PC-3 (cell line): ENCODE measurements around the gene ACO1. TPM values are rescaled to one million over a fixed set of nuclear protein-coding genes. Genes with fewer than 3 reads are reported as not detected.
A peak's percentile ranks its signal among the peaks of the same experiment; 100 is the strongest.

Source experiments
- ATAC-seq: fragments of 200-7000 bp; cut with Tn5 transposase; 2 replicates; pipeline ENCODE4 v1.9.1; 2020; ENCODE audit warnings: mild to moderate bottlenecking, moderate library complexity
- BruUV-seq: library from RNA; stranded (reverse); fragments of 400-500 nt; replicated peaks from 2 replicates; lab custom pipeline; 2021; lab: Mats Ljungman, UMichigan
- CTCF ChIA-PET: fragments of 300-600 bp; sonication (Branson Sonifier 250); formaldehyde crosslinking; loops from one replicate; lab custom pipeline; 2022; ENCODE audit warnings: antibody characterized with exemption; lab: Charles Lee
- POLR2A ChIA-PET: fragments of 300-600 bp; sonication (Branson Sonifier 250); formaldehyde crosslinking; loops from one replicate; lab custom pipeline; 2022; ENCODE audit warnings: antibody characterized with exemption; ENCODE audit not compliant: unreplicated experiment; lab: Charles Lee
- DNase-seq: peaks from one replicate; pipeline ENCODE4 v3.0.0-alpha.2; 2015
- H2AFZ ChIP-seq: fragments of 300-600 bp; sonication (generic); 2 replicates; pipeline ENCODE4 v1.6.0; 2016; ENCODE audit warnings: antibody characterized with exemption, low read length
- H3F3A ChIP-seq: fragments of 300-600 bp; sonication (generic); one replicate; pipeline ENCODE4 v1.6.0; 2017; ENCODE audit warnings: antibody characterized with exemption, low read length, control low read depth, mild to moderate bottlenecking; ENCODE audit not compliant: unreplicated experiment
- H3K27ac ChIP-seq: fragments of 300-600 bp; sonication (generic); 2 replicates; pipeline ENCODE4 v1.5.1; 2016; ENCODE audit warnings: mild to moderate bottlenecking, low read length
- H3K27me3 ChIP-seq: fragments of 300-600 bp; sonication (generic); 2 replicates; pipeline ENCODE4 v1.6.1; 2016; ENCODE audit warnings: low read length, mixed read lengths
- H3K36me3 ChIP-seq: fragments of 300-600 bp; sonication (generic); 2 replicates; pipeline ENCODE4 v1.6.1; 2016; ENCODE audit warnings: low read depth, mixed run types, low read length, mixed read lengths
- H3K4me1 ChIP-seq: fragments of 300-600 bp; sonication (generic); 2 replicates; pipeline ENCODE4 v1.5.1; 2016; ENCODE audit warnings: low read length; ENCODE audit not compliant: insufficient read depth
- H3K4me2 ChIP-seq: fragments of 300-600 bp; sonication (generic); 2 replicates; pipeline ENCODE4 v1.6.0; 2016; ENCODE audit warnings: low read length
- H3K4me3 ChIP-seq: fragments of 300-600 bp; sonication (generic); 2 replicates; pipeline ENCODE4 v1.5.1; 2016; ENCODE audit warnings: mild to moderate bottlenecking, low read length, mixed read lengths
- H3K79me2 ChIP-seq: fragments of 300-600 bp; sonication (generic); 2 replicates; pipeline ENCODE4 v1.6.1; 2017; ENCODE audit warnings: low read length, mixed read lengths
- H3K9ac ChIP-seq: fragments of 300-600 bp; sonication (generic); 2 replicates; pipeline ENCODE4 v1.6.0; 2016; ENCODE audit warnings: mild to moderate bottlenecking, low read length
- H3K9me2 ChIP-seq: fragments of 300-600 bp; sonication (generic); replicated peaks from 2 replicates; pipeline ENCODE4 v1.6.1; 2016; ENCODE audit warnings: mixed run types, low read length, mixed read lengths
- H3K9me3 ChIP-seq: fragments of 300-600 bp; sonication (generic); 2 replicates; pipeline ENCODE4 v1.6.1; 2016; ENCODE audit warnings: low read length, mixed read lengths
- H4K20me1 ChIP-seq: fragments of 300-600 bp; sonication (generic); 2 replicates; pipeline ENCODE4 v1.6.1; 2016; ENCODE audit warnings: low read length, mixed read lengths
- EZH2 ChIP-seq: fragments of 300-600 bp; sonication (generic); IDR thresholded peaks from one replicate; pipeline ENCODE4 v1.6.1; 2017; ENCODE audit warnings: antibody characterized with exemption, mild to moderate bottlenecking, low read length; ENCODE audit not compliant: unreplicated experiment
- EZH2phosphoT487 ChIP-seq: fragments of 300-600 bp; sonication (generic); IDR thresholded peaks from 2 replicates; pipeline ENCODE4 v1.6.1; 2018; ENCODE audit warnings: mild to moderate bottlenecking, antibody characterized with exemption, low read length, borderline replicate concordance
- intact Hi-C: fragments of 100-400 bp; cut with micrococcal nuclease; formaldehyde crosslinking; loops from 2 replicates; pipeline ENCODE4 v1.9.0; 2023
- total RNA-seq: library from RNA; depleted of rRNA; stranded (reverse); fragments of >200 nt; gene quantifications from 2 replicates; pipeline ENCODE4 v1.2.3, GENCODE V29; 2014
- TF ChIP-seq, protein P1 (sequence below): fragments of 300-600 bp; sonication (generic); conservative IDR thresholded peaks from 2 replicates; pipeline ENCODE4 v1.5.1; 2017; ENCODE audit warnings: antibody characterized with exemption, low read depth, mild to moderate bottlenecking, low read length

Gene ACO1
- total RNA-seq, 1 experiment from 2014 or later = 26.0 TPM

GRCh38 chr9:32382565-32383320, 1.7 kb upstream of the ACO1 start:
- ATAC-seq = no peak
- H2AFZ ChIP-seq = no peak overlapping the region

DNA sequence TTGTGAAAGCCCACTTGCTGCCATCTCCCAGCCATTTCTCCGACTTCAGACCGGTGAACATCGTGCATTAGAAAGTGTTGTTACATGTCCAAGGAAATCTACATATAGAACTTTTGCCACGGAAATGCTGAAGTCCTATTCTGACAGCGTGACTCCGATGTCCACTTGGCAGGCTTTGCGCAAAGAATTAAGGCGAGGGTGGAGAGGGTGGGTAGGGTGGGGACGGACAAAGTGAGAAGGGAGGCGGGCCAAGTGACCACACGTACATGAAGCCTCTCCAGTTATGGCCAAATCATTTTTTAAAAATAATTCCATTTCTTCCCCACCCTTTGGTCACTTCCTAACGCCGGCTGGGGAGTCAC, 460 bp upstream of the ACO1 start:
- Histone ChIP-seq H3K4me2 (peak overlapping the region; percentile 95), H3K4me1 (0 out of 2 replicates have a peak, but pooled peaks cover 4% of the 10 kb centered on the region), H3F3A (no peaks in the 10 kb centered on the region), H3K9me2 (no peaks in the 10 kb centered on the region), H3K27me3 (no peaks in the 10 kb centered on the region), H3K36me3 (no peaks in the 10 kb centered on the region), H3K9me3 (no peaks in the 10 kb centered on the region), H2AFZ (peak overlapping the region; percentile 90), H3K9ac (no peak overlapping the region; the same call in 1 of the 2 replicates), H3K4me3 (peak overlapping the region; percentile 93), H3K79me2 (peaks cover 25% of the 10 kb centered on the region), H4K20me1 (no peaks in the 10 kb centered on the region), H3K27ac (no peak overlapping the region)
- BruUV-seq = no TSS peak
- DNase-seq (no peak), ATAC-seq (no peak; the same call in 1 of the 2 replicates)
- no peak for TF ChIP-seq EZH2
- TF ChIP-seq EZH2phosphoT487 = no peak
- TF ChIP-seq, protein P1, sequence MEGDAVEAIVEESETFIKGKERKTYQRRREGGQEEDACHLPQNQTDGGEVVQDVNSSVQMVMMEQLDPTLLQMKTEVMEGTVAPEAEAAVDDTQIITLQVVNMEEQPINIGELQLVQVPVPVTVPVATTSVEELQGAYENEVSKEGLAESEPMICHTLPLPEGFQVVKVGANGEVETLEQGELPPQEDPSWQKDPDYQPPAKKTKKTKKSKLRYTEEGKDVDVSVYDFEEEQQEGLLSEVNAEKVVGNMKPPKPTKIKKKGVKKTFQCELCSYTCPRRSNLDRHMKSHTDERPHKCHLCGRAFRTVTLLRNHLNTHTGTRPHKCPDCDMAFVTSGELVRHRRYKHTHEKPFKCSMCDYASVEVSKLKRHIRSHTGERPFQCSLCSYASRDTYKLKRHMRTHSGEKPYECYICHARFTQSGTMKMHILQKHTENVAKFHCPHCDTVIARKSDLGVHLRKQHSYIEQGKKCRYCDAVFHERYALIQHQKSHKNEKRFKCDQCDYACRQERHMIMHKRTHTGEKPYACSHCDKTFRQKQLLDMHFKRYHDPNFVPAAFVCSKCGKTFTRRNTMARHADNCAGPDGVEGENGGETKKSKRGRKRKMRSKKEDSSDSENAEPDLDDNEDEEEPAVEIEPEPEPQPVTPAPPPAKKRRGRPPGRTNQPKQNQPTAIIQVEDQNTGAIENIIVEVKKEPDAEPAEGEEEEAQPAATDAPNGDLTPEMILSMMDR = no peak
- intact Hi-C loops = loop anchor here (1.0 kb wide), 1 partner anchor 168 kb away; the partner anchor contains the start of genes SMIM27 and TOPORS
- ChIA-PET CTCF (interaction anchor here (0.7 to 1.2 kb wide), 2 partner anchors 48 to 198 kb away, joined by 3 to 6 read pairs; no protein-coding TSS in a partner anchor), POLR2A (interaction anchor here (0.6 to 0.9 kb wide), 2 partner anchors 11 to 24 kb away, joined by 3 read pairs; no protein-coding TSS in a partner anchor)

More at GRCh38 chr9:32382565-32383320, 1.7 kb upstream of the ACO1 start:
- no peaks in the 10 kb centered on the region for H3K36me3 ChIP-seq
- no peaks in the 10 kb centered on the region for H4K20me1 ChIP-seq
- no peak overlapping the region for H3K4me2 ChIP-seq
- peaks cover 25% of the 10 kb centered on the region for H3K79me2 ChIP-seq
- DNase-seq = no peak
- H3K27ac ChIP-seq = no peak overlapping the region
- H3K9me3 ChIP-seq = no peaks in the 10 kb centered on the region
- 0 out of 2 replicates have a peak, but pooled peaks cover 4% of the 10 kb centered on the region for H3K4me1 ChIP-seq
- TF ChIP-seq EZH2phosphoT487 (no peak), EZH2 (no peak)
- H3F3A ChIP-seq = no peaks in the 10 kb centered on the region
- H3K9ac ChIP-seq = no peak overlapping the region
- intact Hi-C loops = no loop called here
- no peak overlapping the region for H3K4me3 ChIP-seq
- ChIA-PET CTCF (no interaction called here), POLR2A (no interaction called here)
- no peaks in the 10 kb centered on the region for H3K27me3 ChIP-seq
- H3K9me2 ChIP-seq = no peaks in the 10 kb centered on the region
- BruUV-seq = no TSS peak

- peak overlapping the region; percentile 95 for H3K4me2 ChIP-seq
- peak overlapping the region; percentile 93 for H3K4me3 ChIP-seq
- no peaks in the 10 kb centered on the region for H4K20me1 ChIP-seq
- ChIA-PET POLR2A (no interaction called here), CTCF (no interaction called here)
- intact Hi-C loops = no loop called here
- H3K27me3 ChIP-seq = no peaks in the 10 kb centered on the region
- no peaks in the 10 kb centered on the region for H3K9me3 ChIP-seq
- 0 out of 2 replicates have a peak, but pooled peaks cover 4% of the 10 kb centered on the region for H3K4me1 ChIP-seq
- no peak for DNase-seq
- no peak for ATAC-seq
- BruUV-seq = no TSS peak
- TF ChIP-seq EZH2phosphoT487 (no peak), EZH2 (no peak)
- TF ChIP-seq, protein P1 = no peak
- no peaks in the 10 kb centered on the region for H3F3A ChIP-seq
- H3K9ac ChIP-seq = peak overlapping the region; percentile 62
- H3K27ac ChIP-seq = no peak overlapping the region
- H3K79me2 ChIP-seq = peaks cover 25% of the 10 kb centered on the region
- H3K36me3 ChIP-seq = no peaks in the 10 kb centered on the region
- H3K9me2 ChIP-seq = no peaks in the 10 kb centered on the region
- peak overlapping the region; percentile 92 for H2AFZ ChIP-seq
Measured at GRCh38 chr9:32385152-32385884, 875 bp downstream of the ACO1 start.
